ENCODE results near the gene FOXP3.

- TF ChIP-seq CTCF (IDR thresholded peaks at IDR 0.05) (no peak), POLR2A (IDR thresholded peaks at IDR 0.05) (no peak)
Measured at GRCh38 chrX:49284212-49284611, 19.7 kb upstream of the FOXP3 start.

Data from Peyer's patch (tissue), 4 donors.